ENCODE measurements around the gene IFT22.
"Not testable (repeated sequence)": the region's sequence is repeated elsewhere in the genome, so short reads cannot be mapped to it uniquely, and the experiment has no call there.

The IFT22 gene

DNA sequence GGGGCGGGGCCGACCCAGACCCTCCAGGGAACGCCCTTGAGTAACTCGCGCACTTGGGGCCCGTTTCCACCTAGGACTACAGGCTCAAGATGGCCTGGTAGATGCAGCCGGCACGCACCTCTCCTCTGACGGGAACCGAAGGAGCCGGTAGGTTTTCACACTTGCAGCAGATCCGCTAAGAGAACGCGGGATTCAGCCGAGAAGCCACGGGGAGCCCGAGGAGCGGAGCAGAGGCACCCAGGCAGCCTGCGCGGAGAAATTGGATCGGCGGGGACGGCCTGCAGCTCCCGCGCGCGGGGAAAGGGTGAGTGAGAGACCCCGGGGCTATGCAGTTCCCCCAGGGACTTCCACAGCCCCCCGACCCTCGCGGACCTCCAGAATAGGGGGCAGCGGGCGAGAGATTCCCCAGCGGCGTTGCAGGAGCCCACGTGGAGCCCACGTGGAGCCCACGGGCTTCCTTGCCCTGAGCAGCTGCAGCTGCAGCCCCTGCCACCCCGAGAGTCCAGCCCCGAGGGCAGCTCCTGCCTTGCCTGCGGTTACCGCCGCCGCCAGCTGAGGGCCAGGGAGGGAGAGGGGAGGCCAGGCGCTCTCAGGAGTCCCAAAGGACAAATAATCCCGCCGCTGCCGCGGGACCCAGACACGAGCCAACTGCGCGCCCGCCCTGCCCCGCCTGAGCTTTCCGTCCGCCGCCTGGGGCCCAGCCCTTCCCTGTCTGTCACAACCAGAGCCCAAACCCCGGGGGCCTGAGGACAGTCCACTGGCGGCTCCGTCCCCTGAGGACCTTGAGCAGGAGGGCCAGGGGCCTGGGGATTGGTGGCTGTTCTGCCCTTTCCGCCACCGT is 13.1 kb downstream of the IFT22 start:
- no peak for DNase-seq (ENCODE audit: low read depth)

DNA sequence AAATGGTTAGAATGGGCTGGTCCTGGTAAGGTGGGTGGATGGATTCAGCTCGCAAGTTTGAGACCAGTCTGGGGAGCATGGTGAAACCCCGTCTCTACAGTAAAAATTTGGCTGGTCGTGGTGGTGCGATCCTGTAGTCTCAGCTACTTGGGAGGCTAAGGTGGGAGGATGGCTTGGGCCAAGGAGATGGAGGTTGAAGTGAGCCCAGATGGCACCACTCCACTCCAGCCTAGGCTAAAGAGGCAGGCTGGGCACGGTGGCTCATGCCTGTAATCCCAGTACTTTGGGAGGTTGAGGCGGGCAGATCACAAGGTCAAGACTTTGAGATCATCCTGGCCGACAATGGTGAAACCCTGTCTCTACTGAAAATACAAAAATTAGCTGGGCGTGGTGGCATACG is 15.3 kb downstream of the IFT22 start:
- DNase-seq (ENCODE audit: low read depth), result no peak

DNA sequence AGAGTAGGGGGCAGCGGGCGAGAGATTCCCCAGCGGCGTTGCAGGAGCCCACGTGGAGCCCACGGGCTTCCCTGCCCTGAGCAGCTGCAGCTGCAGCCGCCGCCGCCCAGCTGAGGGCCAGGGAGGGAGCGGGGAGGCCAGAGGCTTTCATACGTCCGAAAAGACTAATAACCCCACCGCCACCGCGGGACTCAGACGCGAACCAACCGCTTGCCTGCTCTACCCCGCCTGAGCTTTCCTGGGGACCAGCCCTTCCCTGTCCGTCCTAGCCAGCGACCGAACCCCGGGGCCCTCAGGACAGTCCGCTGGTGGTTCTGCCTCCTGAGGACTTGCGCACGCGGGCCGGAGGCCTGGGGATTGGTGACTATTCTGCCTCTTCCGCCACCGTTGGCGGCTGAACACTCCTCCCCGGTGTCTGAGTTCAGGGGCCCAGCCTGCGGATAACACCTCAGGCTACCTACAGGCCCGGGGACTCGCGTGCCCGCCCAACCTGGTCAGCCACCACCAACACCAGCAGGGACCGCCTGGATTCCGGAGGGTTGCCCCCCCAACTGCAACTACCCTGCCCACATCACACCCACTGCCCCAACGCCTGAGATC is 18.4 kb downstream of the IFT22 start:
- no peak for DNase-seq (ENCODE audit: low read depth)

DNA sequence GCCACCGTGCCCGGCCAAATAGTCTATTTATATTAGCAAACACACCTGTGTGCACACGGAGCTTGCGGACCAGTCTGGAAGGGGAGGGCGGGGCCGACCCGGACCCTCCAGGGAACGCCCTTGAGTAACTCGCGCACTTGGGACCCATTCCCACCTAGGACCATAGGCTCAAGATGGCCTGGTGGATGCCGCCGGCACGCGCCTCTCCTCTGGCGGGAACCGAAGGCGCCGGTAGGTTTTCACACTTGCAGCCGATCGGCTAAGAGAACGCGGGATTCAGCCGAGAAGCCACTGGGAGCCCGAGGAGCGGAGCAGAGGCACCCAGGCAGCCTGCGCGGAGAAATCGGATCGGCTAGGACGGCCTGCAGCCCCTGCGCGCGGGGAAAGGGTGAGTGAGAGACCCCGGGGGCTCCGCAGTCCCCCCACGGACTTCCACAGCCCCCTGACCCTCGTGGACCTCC is 18.9 kb downstream of the IFT22 start:
- DNase-seq (ENCODE audit: low read depth), result no peak

DNA sequence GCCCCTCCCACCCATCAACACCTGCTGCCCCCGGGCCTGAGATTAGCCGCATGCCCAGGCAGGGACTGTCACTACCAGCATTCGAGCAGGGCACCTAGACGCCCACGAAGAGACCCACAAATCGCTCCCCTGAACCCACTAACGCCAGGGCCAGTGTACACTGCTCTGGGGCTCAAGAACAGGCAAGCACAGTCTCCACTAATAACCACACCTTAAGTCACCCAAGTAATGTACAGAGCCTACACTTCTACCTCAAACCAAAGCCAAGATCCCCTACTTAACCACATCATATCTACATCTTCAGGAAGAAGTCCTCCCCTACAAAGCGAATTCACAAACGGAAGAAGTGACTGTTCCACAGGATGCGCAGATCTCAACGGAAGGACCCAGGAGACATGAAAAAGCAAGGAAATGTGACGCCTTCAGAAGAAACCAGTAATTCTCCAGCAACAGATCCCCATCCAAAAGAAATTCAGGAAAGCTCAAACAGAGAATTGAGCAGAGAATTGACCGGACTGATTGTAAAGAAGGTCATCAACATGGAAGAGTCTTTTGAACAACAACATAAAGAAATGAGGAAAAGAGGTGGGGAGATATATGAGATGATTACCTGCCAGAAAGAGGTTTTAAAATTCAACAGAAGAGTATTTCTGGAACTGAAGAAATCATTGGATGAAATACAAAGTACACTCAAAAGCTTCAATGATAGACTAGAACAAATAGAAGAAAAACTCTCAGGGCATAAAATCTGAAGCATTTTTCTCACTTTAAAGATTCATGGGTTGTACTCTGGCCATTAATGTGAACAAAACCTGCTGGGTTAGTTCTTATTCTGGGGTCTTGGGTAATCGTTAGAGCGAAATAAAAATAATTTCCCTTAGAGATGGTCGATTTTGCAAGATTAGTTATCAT is 20.9 kb downstream of the IFT22 start:
- DNase-seq (ENCODE audit: low read depth), result no peak

DNA sequence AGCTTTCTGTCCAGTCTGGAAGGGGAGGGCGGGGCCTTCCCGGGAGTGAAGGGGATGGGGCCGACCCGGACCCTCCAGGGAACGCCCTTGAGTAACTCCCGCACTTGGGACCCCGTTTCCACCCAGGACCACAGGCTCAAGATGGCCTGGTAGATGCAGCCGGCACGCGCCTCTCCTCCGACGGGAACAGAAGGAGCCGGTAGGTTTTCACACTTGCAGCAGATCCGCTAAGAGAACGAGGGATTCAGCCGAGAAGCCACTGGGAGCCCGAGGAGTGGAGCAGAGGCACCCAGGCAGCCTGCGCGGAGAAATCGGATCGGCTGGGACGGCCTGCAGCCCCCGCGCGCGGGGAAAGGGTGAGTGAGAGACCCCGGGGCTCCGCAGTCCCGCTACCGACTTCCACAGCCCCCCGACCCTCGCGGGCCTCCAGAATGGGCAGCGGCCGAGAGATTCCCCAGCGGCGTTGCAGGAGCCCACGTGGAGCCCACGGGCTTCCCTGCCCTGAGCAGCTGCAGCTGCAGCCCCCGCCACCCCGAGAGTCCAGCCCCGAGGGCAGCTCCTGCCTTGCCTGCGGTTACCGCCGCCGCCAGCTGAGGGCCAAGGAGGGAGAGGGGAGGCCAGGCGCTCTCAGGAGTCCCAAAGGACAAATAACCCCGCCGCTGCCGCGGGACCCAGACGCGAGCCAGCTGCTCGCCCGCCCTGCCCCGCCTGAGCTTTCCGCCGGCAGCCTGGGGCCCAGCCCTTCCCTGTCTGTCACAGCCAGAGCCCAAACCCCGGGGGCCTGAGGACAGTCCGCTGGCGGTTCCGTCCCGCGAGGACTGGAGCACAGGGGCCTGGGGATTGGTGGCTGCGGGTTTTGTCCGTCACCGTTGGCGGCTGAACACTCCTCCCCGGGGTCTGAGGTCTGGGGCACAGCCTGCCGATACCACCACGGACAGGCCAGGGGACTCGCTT is 21.8 kb downstream of the IFT22 start:
- no peak for DNase-seq (ENCODE audit: low read depth)

DNA sequence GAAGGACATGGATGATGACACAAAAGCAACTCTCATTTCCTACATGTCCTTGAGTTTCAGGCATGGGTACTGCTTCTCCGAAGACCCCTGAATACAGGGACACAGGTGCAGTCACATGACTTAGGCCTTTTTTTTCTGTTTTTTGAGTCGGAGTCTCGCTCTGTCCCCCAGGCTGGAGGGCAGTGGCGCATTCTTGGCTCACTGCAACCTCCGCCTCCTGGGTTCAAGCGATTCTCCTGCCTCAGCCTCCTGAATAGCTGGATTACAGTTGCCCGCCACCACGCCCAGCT is 26.8 kb downstream of the IFT22 start:
- DNase-seq (ENCODE audit: low read depth), result no peak

DNA sequence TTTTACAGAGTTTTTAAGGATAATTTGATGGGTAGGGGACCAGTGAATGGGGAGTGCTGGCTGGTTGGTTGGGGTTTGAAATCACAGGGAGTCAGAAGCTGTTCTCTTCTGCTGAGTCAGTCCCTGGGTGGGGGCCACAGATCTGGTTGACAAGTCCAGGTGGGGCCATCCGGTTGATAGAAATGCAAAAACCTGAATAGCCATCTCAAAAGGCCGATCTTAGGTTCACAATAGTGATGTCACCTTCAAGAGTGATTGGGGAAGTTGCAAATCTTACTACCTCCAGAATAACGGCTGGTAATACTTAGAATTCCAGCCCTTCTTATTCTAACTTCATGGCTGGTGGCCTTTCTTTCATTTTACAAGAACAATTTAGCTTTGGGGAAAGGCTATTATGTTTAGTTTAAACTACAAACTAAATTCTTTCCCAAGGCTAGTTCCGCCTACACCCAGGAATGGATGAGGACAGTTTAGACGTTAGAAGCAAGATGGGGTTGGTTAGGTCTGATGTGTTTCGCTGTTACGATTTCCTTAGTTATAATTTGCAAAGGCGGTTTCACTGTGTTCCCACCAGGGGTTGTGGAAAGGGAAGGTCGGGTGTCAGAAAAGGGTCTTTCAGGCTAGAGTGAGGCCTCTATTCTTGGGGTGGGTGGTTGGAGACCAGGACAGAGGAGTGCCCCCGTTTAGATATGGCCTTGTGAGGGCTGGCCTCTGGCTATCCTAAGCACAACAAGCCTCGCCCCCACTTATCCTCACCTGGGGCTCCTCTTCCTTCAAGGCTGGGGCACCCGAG is 27.4 kb downstream of the IFT22 start:
- DNase-seq (ENCODE audit: low read depth), result no peak

DNA sequence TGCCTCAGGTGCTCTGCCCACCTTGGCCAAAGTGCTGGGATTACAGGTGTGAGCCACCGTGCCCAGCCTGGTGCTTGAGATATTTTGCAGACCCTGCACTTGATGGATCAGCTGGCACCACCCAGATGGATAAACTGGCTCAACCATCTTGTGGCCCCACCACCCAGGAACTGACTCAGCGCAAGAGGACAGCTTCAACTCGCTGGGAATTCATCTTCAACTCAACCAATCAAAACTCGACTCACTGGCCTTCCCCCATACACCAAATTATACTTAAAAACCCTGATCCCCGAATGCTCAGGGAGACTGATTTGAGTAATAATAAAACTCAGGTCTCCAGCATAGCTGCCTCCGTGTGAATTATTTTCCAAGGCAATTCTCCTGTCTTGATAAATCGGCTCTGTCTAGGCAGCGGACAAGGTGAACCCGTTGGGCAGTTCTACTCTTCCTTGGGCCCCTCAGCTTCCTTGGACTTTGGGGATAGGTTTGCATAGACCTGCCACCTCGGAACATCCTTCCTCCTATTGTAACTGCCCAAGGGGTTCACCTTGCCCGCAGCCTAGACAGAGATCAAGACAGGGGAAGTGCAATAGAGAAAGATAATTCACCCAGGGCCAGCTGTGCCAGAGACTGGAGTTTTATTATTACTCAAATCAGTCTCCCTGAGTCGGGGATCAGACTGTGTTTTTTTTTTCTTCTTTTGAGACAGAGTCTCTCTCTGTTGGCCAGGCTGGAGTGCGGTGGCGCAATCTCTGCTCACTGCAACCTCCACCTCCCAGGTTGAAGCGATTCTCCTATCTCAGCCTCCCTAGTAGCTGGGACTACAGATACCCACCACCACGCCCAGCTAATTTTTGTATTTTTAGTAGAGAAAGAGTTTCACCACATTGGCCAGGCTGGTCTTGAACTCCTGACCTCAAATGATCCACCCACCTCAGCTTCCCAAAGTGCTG is 28.3 kb downstream of the IFT22 start:
- DNase-seq (ENCODE audit: low read depth), result not testable (repeated sequence)

DNA sequence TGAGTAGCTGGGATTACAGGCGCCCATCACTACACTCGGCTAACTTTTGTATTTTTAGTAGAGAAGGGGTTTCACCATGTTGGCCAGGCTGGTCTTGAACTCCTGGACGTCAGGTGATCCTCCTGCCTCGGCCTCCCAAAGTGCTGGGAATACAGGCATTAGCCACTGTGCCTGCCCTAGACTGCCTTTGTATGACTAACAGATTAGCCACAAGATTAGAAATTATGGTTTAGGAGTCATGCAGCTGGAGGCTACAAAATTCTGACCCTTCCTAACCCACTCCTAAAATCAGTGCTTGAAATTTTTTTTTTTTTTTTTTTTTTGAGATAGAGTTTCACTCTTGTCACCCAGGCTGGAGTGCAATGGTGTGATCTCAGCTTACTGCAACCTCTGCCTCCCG is 29.0 kb downstream of the IFT22 start:
- not testable (repeated sequence) for DNase-seq (ENCODE audit: low read depth)

DNA sequence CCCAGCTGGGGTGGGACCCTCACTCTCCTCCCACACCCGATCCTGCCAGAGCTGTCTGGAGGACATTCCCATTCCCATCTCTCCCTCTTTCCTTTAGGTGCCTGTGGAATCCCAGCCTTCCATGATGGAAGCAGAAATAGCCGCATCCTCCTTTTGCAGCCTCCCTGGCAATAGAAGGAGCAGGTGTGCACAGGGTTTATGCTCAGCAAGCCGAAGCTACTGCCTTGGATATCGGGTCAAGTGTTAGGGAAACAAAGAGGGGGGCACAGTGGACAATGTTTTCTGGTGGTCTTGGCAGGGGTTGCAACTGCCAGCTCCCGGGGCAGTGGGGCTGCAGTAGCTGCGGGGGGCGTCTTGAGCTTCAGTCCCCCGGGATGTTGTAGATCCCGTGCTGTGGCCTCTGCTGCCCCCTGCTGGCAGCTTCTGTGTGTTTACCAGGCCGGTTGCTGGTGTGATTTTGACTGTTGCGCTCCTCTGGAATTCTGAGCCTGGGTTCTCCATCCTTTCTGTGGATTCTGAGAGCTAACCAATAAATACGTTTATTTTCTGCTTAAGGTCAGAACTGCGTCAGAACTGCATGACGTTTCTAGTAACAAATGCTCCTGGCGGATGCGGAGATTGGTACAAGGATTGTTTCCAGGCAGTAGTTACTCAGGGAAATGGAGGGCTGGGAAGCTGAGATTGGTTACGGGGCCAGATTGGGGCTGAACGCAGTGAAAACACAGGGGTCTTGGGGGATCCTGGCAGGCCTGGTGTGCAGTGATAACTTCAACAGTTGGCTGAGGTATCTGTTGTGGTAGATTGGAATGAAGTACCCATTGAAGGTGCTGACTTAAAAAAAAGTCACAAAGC is 31.2 kb downstream of the IFT22 start:
- peak; percentile 64 for DNase-seq (ENCODE audit: low read depth)

DNA sequence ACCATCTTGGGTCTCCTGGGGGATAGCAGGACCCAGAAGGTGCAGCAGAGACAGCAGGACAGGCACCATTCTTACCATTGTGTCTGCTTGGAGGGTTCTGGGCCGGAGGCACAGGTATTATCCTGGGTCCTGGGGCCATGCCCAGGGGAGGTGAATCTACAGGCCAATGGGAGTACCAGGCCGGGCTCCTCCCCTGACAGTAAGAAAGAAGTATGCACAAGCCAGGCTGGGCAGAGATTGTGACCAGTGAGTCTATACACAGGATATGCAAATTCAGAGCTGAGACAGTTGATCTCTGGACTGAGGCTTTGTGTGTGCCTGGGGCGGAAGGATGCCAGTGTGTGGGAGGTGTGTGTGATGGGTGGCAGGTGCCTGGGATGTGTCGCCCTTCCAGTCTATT is 31.9 kb downstream of the IFT22 start:
- DNase-seq (ENCODE audit: low read depth), result not testable (repeated sequence)

DNA sequence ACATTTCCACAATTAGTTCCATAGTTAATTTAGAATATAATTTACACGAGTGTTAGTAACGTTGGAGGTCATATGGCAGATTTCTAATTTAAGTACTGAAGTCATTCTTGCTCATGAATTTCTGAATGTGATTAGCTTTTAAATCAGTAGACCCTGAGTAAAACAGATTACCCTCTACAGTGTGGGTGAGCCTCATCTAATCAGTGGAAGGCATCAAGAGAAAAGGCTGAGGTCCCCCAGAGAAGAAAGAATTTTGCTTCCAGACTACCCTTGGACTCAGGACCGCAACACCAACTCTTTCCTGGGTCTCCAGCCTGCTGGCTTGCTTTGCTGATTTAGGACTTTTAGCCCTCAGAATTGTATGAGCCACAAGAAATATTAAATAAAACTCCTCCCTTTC is 33.2 kb downstream of the IFT22 start:
- no peak for DNase-seq (ENCODE audit: low read depth)

DNA sequence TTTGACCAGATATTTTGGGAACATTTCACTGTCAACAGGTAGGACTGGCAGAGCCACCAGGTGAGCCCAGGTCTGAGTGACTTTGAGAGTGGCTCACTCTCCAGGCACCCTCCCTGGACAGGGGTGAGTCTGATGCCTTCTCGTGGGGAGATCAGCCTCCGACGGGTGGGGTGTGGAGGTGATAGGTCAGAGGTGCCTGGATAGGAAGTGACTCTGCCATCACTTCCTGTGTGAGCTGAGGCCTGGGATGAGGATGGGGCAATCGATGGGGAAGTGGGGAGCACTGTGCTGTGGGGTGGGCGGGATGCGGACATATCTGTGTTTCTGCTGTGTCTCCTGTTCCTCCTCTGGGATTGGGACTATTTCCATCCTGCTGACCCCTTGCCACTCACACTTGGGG is 34.6 kb downstream of the IFT22 start:
- DNase-seq (ENCODE audit: low read depth), result no peak

DNA sequence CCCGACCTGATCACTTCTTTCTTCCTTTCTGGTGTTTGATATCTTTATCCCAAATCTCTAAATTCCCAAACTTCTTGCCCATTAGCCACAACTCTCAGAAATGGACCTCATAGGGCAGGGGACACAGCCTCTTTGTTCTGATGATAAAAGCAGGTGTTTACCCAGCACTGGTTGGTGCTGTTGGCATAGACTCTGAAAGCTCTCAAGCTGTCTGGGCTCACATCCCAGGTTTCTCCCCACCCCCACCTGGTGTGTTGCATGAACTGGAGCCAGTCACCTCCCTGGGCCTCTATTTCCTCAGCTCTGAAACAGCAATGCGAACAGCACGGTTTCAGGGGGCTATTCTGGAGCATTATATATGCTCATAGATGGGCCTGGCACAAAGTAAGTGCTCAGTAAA is 35.7 kb downstream of the IFT22 start:
- not testable (repeated sequence) for DNase-seq (ENCODE audit: low read depth)

DNA sequence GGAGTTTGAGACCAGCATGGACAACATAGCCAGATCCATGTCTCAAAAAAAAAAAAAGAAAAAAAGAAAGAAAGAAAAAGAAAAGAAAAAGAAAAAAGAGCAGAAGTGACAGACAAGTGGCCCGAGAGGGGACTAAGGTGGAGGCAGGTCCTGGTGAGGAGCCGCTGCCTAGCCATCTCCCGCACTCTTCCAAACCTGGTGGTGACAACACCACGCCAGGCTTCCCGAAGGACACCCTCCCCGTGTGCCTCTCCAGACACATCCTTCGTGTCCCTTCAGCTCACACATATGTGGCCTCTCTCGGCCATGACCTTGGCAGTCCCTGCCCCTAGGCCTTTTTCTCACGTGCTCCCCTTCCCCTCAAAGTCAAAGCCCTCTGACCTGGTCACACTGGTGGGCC is 36.4 kb downstream of the IFT22 start:
- no peak for DNase-seq (ENCODE audit: low read depth)

DNA sequence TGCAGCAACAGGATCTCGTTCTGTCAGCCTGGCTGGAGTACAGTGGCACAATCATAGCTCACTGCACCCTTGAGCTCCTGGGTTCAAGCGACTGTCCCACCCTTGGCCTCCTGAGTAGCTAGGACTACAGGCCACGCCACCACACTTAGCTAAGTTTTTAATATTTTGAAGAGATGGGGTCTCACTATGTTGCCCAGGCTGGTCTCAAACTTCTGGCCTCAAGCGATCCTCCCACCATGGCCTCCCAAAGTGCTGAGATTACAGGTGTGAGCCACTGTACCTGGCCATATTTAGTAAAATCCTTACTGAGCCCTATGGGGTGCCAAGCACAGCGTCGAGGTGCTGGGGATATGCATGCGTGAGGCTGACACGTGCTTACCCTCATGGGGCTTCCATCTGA is 40.7 kb downstream of the IFT22 start:
- not testable (repeated sequence) for DNase-seq (ENCODE audit: low read depth)

DNA sequence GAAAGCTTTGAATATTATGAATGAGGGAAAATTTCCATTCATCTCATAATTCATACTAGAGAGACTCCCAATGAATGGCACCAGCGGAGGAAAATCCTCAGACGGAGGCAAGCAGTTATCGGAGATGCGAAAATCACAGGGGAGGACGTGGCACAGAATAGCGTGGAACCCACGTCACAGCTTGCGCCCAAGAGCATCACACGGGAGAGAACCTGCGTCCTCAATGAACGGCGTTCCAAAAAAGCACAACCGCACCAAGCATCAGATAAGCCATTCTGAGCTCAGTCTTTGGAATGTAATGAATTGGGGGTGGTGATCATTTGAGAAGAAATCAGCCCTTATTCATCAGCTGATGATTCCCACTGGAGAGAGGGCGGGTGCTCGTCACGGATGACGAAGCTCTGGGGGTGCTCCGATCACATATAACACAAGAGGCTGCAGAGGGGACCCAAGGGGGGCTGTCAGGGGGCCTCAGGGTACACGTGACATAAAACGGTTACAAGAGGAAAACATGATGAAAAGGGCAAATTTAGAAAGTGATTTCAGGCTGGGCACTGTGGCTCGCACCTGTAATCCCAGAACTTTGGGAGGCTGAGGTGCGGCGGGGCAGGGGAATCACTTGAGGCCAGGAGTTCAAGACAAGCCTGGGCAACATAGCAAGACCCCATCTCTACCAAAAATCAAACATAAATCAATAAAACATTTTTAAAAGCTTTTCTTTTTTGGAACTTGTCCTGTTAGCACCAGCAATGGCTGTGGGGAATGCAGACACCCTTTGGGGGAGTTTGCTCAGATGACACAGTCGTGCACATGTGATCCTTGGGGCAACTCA is 42.9 kb downstream of the IFT22 start:
- no peak for DNase-seq (ENCODE audit: low read depth)
